Measurements from ENCODE around the gene PACS1. TPM values are rescaled to one million over a fixed set of nuclear protein-coding genes. Genes with fewer than 3 reads are reported as not detected.

The PACS1 gene
- total RNA-seq, 4 donors from 2014 or later = 37.1 to 97.8 (median 54.3) TPM

DNA sequence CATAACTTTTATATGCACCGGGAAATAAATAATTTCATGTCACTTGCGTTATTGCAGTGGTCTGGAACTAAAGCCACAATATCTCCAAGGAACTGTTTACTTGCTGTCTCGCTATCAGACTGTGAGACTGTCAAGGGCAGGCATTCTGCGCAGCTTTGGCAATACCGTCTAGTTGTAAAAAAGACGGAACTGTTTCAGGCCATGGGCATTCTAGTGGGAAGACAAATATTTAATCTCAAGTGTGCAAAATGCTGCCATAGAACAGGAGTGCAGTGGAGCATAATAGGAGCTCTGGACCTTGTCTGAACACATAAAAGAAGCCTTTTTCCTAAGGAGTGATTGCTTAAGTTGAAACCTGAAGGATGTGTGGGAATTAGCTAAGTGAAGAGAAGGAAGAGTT, 53.8 kb downstream of the PACS1 start:
- 95% methylated on average over 6 of the region's 6 CpGs for WGBS
- DNase-seq (ENCODE audit: extremely low spot score) = no peak
- Histone ChIP-seq H3K9me3 (no peaks in the 10 kb centered on the region), H3K36me3 (no peaks in the 10 kb centered on the region), H3K27me3 (no peaks in the 10 kb centered on the region), H3K4me1 (peaks cover 20 to 36% (median 26%) of the 10 kb centered on the region in 4 donors), H3K27ac (replicated peaks in 1 of 4) (no peak overlapping the region), H3K4me3 (no peak overlapping the region)
- intact Hi-C loops (cut with DNase I) = no loop called here
- TF ChIP-seq POLR2A (IDR thresholded peaks at IDR 0.05; ENCODE audit: low read depth) = no peak
- no peak for TF ChIP-seq EP300 (IDR thresholded peaks at IDR 0.05)
- no peak for TF ChIP-seq POLR2AphosphoS5 (IDR thresholded peaks at IDR 0.05)
- TF ChIP-seq CTCF (IDR thresholded peaks at IDR 0.05) = no peak

DNA sequence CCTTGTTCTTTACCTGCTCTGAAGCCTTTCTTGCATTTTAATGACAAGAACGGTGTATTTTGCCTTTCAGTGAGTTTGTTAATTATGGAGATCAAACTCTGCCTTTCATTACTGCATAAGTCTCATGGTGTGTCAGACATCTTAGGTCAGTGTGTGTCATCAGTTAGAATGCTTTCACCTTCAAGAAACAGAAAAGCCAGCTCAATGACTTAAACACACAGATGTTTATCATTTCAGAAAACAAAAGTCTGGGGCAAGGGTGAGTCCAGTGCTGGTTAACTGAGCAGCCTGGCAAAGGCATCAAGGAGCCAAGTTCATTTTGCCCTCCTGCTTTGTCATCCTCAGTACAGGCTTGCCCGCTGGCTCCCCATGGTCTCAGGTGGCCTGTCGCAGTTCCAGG, 54.5 kb downstream of the PACS1 start:
- 92% methylated on average over 3 of the region's 3 CpGs for WGBS
- DNase-seq (ENCODE audit: extremely low spot score) = no peak
- Histone ChIP-seq H3K27me3 (no peaks in the 10 kb centered on the region), H3K4me1 (peaks cover 20 to 31% (median 24%) of the 10 kb centered on the region in 4 donors), H3K36me3 (no peaks in the 10 kb centered on the region), H3K27ac (replicated peaks in 1 of 4) (no peak overlapping the region), H3K4me3 (no peak overlapping the region), H3K9me3 (no peaks in the 10 kb centered on the region)
- TF ChIP-seq EP300 (IDR thresholded peaks at IDR 0.05) (no peak), POLR2A (IDR thresholded peaks at IDR 0.05; ENCODE audit: low read depth) (no peak), POLR2AphosphoS5 (IDR thresholded peaks at IDR 0.05) (no peak), CTCF (IDR thresholded peaks at IDR 0.05) (no peak)
- intact Hi-C loops (cut with DNase I) = no loop called here

DNA sequence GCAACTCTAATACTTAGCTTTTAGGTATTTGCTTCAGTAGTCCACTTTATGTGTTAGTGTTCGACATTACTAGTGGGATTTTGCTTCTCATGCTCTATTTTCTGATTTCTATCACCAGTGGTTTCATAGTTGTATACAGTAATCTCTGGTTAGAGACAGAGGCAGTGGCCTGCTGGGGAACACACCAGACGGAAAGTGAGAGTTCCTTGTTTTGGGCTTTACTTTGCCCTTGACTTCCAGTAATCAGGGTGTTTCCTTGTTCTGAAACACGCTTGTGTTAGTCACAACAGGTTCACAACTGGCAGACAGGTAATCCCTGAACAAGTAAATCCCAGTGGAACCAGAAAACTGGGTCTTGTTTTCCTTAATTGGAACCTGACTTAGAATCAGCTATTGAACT, 56.0 kb downstream of the PACS1 start:
- H3K36me3 ChIP-seq = no peaks in the 10 kb centered on the region
- peak overlapping the region in 2 of 4 donors; percentile 17 to 33 for H3K27ac ChIP-seq (replicated peaks in 1 of 4)
- WGBS = 64% methylated on average over 3 of the region's 3 CpGs
- TF ChIP-seq EP300 (IDR thresholded peaks at IDR 0.05) (no peak), CTCF (IDR thresholded peaks at IDR 0.05) (no peak), POLR2AphosphoS5 (IDR thresholded peaks at IDR 0.05) (no peak), POLR2A (IDR thresholded peaks at IDR 0.05; ENCODE audit: low read depth) (no peak)
- no peak for DNase-seq (ENCODE audit: extremely low spot score)
- intact Hi-C loops (cut with DNase I) = no loop called here
- no peaks in the 10 kb centered on the region for H3K27me3 ChIP-seq
- H3K4me3 ChIP-seq = no peak overlapping the region
- H3K9me3 ChIP-seq = no peaks in the 10 kb centered on the region
- peaks cover 20 to 27% (median 22%) of the 10 kb centered on the region in 4 donors for H3K4me1 ChIP-seq

GRCh38 chr11:66126808-66127555, 56.9 kb downstream of the PACS1 start:
- TF ChIP-seq POLR2AphosphoS5 (IDR thresholded peaks at IDR 0.05) (peak in 1 of 2 donors; percentile 45), POLR2A (IDR thresholded peaks at IDR 0.05; ENCODE audit: low read depth) (no peak), EP300 (IDR thresholded peaks at IDR 0.05) (no peak)
- Histone ChIP-seq H3K27me3 (no peaks in the 10 kb centered on the region), H3K4me3 (no peak overlapping the region), H3K36me3 (no peaks in the 10 kb centered on the region), H3K27ac (replicated peaks in 1 of 4) (peak overlapping the region; percentile 26 to 65 (median 40)), H3K9me3 (no peaks in the 10 kb centered on the region), H3K4me1 (peaks cover 20 to 27% (median 22%) of the 10 kb centered on the region in 4 donors)
- DNase-seq (ENCODE audit: extremely low spot score) = no peak
- WGBS = 34% methylated on average over 14 of the region's 14 CpGs
- intact Hi-C loops (cut with DNase I) = no loop called here

DNA sequence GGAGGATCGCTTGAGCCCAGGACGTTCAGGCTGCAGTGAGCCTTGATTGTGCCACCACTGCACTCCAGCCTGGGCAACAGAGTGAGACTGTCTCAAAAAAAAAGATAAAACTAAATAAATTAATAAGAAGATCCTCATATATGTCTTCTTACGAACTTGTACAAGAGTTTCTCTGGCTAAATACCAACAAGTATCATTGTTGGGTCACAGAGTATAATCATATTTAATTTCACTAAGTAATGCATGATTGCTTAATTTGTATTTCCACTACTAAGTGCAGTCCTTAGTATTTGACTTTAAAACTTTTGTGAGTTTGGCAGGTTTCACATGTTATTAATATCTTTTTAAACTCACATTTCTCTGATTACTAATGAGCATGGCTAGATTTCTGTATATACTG, 60.9 kb downstream of the PACS1 start:
- intact Hi-C loops (cut with DNase I) = no loop called here
- no peaks in the 10 kb centered on the region for H3K27me3 ChIP-seq
- H3K27ac ChIP-seq (replicated peaks in 1 of 4) = no peak overlapping the region
- 86% methylated on average over 3 of the region's 3 CpGs for WGBS
- H3K36me3 ChIP-seq = no peaks in the 10 kb centered on the region
- H3K9me3 ChIP-seq = no peaks in the 10 kb centered on the region
- TF ChIP-seq POLR2AphosphoS5 (IDR thresholded peaks at IDR 0.05) (no peak), CTCF (IDR thresholded peaks at IDR 0.05) (no peak), POLR2A (IDR thresholded peaks at IDR 0.05; ENCODE audit: low read depth) (no peak), EP300 (IDR thresholded peaks at IDR 0.05) (no peak)
- DNase-seq (ENCODE audit: extremely low spot score) = no peak
- H3K4me3 ChIP-seq = no peak overlapping the region
- peaks cover 15 to 18% (median 17%) of the 10 kb centered on the region in 4 donors for H3K4me1 ChIP-seq
